HG02981 (cell line): ENCODE measurements around the gene RAB5A.
"Not testable (repeated sequence)": the region's sequence is repeated elsewhere in the genome, so short reads cannot be mapped to it uniquely, and the experiment has no call there.

Experiments
- ATAC-seq: cut with Tn5 transposase; IDR thresholded peaks from one replicate; pipeline ENCODE4 v1.9.1; 2021; ENCODE audit warnings: mild to moderate bottlenecking, moderate library complexity; ENCODE audit not compliant: unreplicated experiment

The RAB5A gene

GRCh38 chr3:20023623-20024405 lies 76.9 kb downstream of the RAB5A start:
- no peak for ATAC-seq

GRCh38 chr3:20027136-20027535 lies 80.2 kb downstream of the RAB5A start:
- ATAC-seq, result no peak

GRCh38 chr3:20028905-20029331 lies 82.0 kb downstream of the RAB5A start:
- no peak for ATAC-seq

- ATAC-seq, result not testable (repeated sequence)
Observed at GRCh38 chr3:20031939-20032338, 85.0 kb downstream of the RAB5A start.
